GM19395 (cell line): ENCODE measurements around the gene VAPA.

Experiments used
- ATAC-seq: cut with Tn5 transposase; IDR thresholded peaks from one replicate; pipeline ENCODE4 v1.9.1; 2021; ENCODE audit warnings: mild to moderate bottlenecking, moderate library complexity; ENCODE audit not compliant: unreplicated experiment

The VAPA gene

GRCh38 chr18:9931146-9931545 is 17.3 kb downstream of the VAPA start:
- ATAC-seq: no peak

DNA sequence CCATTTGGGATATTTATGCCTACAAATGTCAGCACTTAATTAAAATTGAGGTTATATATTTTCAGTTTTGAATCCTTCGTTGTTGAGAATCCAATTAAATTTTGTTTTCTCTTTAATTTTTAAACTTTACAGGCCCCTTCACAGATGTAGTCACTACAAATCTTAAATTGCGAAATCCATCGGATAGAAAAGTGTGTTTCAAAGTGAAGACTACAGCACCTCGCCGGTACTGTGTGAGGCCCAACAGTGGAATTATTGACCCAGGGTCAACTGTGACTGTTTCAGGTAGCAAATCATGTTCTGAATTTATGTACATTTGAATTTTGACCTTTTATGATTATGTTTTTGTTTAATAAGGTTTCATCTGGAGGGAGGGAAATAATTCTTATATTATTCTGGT is 17.9 kb downstream of the VAPA start:
- no peak for ATAC-seq

DNA sequence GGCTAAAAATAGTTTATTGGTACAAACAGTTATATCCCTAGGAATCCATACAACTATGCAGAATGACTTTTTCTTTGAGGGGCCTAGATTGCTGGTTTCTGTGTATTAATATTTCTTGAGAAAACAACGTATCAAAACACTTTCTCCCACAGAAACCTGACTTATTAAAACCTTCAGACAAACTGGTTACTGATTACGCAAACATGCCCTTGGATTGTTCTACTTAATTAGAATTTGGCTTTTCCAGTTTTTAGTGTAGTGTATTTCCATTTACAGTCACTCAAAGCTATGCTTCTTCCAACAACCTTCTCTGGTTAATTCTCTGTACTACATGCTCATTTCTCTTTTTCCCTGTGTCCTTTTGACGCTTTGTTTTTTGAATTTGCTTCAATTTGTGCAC is 20.0 kb downstream of the VAPA start:
- ATAC-seq: no peak

DNA sequence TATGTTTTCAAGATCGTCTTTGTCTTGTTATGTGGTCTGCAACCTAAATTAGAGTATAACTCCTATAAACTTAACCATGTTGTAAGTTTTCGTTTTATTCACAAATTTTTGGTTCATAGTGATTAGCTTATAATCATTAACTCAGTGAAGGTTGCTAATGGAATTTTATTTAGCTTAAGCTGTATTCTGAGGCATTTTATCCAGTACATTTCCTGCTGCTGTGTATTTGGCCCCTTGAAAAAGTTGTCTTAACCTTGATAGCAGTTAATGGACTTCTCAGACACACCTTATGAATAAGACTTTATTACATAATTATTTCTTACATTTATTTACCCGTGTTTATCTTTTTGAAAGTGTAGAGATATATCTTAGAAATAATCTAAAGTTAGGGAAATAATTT is 20.5 kb downstream of the VAPA start:
- no peak for ATAC-seq

GRCh38 chr18:9941103-9941502 is 27.3 kb downstream of the VAPA start:
- no peak for ATAC-seq

DNA sequence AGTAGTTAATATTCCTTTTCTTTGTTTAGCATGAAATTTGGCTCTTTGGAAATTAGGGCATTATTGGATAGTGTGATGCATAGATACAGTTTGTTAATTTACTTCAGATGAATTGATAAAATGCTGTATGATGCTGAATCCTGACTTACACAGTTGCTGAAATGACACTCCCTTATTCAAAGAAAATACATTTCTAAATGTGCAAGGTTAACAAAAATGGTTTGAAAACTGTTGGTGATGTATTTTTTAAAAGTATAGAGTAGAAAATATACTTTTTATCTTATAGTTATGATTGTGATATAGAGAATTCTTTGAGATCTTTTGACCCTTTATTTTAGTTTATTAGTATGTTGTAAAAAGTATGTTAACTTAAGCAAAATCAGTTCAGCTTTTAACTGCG is 27.8 kb downstream of the VAPA start:
- ATAC-seq: no peak

- ATAC-seq: no peak
Observed at GRCh38 chr18:9943311-9943710, 29.5 kb downstream of the VAPA start.

- ATAC-seq: no peak
Observed at GRCh38 chr18:9944805-9945204, 31.0 kb downstream of the VAPA start.

DNA sequence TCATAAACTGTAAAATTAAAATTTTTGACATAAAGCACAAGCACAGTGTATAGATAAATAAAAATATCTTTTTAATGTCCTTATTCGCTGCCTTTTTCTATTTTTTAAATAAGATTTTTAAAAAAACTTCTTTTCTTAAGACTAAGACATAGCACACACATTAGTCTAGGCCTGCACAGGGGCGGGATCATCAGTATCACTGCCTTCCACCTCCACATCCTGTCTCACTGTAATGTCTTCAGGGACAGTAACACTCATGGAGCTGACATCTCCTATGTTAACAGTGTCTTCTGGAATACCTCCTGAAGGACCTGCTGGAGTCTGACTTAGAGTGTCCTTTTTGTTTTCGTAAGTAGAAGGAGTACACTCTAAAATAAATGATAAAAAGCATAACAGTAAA is 33.0 kb downstream of the VAPA start:
- ATAC-seq: no peak

GRCh38 chr18:9947248-9947647 is 33.4 kb downstream of the VAPA start:
- no peak for ATAC-seq

- ATAC-seq: no peak
Observed at GRCh38 chr18:9949315-9949714, 35.5 kb downstream of the VAPA start.

DNA sequence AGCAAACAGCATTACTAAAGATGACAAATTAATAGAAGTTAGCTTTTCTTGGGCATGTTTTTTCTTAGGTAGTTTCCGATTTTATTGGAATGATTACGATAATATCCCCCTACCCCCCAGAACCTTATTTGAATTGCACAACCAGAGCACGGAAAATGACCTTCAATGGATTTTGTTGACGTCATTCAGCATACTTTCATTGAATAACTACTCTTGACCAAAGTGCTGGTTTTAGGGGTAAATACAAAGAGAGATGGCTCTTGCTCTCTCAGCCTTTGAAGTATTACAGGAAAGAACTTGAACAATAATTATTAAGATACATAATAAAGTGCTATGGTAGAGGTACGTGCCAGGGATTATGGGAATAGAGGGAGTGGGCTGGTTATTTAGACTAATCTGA is 36.0 kb downstream of the VAPA start:
- ATAC-seq: no peak

DNA sequence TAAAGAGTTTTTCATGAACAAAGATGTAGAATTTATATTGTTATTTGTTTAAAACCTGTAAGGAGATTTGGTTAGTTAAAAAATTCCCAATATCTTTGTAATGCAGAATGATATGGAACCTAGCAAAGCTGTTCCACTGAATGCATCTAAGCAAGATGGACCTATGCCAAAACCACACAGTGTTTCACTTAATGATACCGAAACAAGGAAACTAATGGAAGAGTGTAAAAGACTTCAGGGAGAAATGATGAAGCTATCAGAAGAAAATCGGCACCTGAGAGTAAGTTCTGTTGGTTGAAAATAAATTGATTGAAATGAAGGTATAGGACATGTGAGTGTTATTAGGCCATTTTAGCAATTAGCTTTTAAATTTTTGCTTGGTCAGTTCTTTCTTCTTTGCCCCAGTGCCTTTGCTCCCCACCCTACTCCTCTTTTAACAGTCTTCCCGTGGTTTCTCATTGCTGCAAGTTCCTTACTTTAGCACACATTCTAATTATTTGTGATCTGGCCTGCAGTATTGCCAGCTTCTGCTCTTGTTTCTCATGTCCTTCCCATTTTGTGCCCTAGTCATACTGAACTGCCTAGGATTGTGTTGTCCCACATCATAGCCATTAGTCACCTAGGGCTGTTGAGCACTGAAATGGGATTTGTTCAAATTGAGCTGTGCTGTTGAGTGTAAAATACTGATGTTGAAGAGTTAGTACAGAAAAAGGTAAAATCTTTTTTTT is 36.6 kb downstream of the VAPA start:
- no peak for ATAC-seq

- no peak for ATAC-seq
Observed at GRCh38 chr18:9951022-9951859, 37.4 kb downstream of the VAPA start.

DNA sequence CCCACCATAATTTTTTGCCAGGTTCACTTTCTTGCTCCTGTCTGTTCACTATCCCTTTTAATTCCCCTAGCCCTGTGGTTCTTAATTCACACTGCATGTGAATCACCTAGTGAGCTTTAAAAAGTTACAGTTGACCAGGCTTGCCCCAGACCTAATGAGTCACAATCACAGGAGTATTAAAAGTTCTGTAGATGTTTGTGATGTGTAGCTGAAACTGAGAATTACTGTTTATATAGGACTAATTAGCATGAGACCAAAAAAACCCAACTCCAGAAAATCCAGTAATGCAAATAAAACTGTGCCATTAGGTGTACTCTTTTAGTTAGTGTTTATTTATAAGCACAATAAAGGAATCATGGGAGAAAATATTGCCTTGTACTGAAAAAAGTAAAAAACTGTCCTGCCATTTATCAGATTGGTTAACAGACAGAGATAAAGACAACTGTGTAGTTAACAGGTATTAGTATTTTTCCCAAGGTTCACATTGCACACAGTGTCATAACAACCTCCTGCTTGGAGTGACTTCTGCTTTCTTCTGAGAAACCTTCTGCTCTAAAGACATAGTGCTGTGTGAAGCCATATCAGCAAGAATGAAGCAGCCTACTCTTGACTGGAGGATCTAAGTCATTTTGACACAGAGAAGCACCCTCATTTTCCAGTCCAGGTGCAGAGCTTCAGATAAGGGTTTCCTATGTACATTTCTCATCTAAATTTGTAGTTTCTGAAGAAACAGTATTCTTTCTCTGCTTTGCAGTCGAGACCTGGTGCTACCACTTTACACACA is 39.0 kb downstream of the VAPA start:
- no peak for ATAC-seq

- ATAC-seq: no peak
Observed at GRCh38 chr18:9958861-9959399, 45.1 kb downstream of the VAPA start.

GRCh38 chr18:9959564-9959963 is 45.7 kb downstream of the VAPA start:
- no peak for ATAC-seq

GRCh38 chr18:9960258-9960904 is 46.6 kb downstream of the VAPA start:
- no peak for ATAC-seq

DNA sequence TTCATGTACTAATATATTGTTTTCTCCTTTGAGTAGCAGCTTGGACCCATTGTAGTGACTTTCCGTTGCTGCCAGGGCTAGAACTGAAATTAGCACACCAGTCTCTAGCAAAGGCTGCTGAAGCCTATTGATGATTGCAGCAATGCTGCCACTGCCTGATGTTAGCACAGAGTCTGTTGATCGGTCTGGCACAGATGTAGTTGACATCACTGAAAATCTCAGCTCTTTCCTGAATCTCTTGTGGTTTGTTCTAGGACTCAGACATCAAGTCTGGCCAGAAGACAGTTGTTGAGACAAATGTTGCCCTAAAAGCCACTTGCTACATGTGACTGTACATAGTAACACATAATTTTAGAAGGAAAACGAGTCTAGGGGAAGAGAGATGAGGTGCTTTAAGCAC is 47.2 kb downstream of the VAPA start:
- no peak for ATAC-seq

DNA sequence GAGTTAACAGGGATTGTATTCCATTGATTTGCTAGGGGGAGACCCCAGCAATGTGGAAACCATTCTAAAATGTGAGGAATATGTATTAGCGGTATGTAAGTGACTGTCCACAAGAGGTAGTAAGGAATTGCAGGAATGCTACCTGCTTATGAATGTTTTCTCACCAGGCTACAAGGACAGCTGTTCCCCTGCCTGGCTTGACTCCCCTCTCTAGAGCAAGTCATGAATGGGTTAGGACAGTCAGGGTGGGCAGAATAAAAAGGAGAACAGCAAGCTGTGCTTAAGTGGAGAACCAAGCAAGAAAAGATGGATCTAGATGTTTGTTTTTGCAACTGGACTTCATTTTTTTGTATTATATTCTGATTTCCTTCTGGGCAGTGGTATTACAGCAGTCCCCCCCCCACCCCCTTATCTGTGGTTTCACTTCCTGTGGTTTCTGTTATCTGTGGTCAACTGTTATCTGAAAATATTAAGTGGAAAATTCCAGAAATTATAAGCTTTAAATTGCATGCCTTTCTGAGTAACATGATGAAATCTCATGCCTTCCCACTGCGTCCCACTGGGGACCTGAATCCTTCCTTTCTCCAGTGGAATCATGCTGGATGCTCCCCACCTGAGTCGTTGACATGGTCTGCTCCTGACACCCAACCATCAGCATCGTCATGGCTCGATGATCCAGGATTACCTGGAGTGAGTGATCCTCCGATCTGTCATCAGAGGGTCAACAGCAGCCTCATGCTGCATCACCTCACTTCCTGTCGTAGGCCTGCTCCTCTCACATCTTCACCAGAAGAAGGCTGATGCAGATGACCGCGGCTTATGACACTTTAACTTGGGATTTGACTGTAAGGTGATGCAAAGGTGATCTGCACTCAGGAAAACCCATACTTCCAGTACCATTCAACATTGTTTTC is 52.2 kb downstream of the VAPA start:
- ATAC-seq: no peak
